Measurements from ENCODE around the gene PSEN2.

GRCh38 chr1:226898246-226898645 lies 27.8 kb downstream of the PSEN2 start:
- TF ChIP-seq EZH2 (IDR thresholded peaks at IDR 0.05) (no peak), POLR2AphosphoS5 (IDR thresholded peaks at IDR 0.05; ENCODE audit: borderline replicate concordance, low read depth, low read length) (no peak)
